Effector memory CD8-positive, alpha-beta T cell (primary cell): ENCODE results near the gene MEX3A.
A peak's percentile ranks its signal among the peaks of the same experiment; 100 is the strongest.
"Not testable (repeated sequence)": the region's sequence is repeated elsewhere in the genome, so short reads cannot be mapped to it uniquely, and the experiment has no call there.

Source experiments
- ATAC-seq: fragments of 150-1000 bp; cut with Tn5 transposase; replicated peaks from 2 replicates; pipeline ENCODE4 v1.10.0; 2021; ENCODE audit warnings: mild to moderate bottlenecking, moderate library complexity
- DNase-seq, 3 experiments: peaks; one replicate each; pipeline ENCODE4 v3.0.0; 2021
- H3K27ac Mint-ChIP-seq, 2 donors: one replicate each; pipeline ENCODE4 v1.8.0; 2022; ENCODE audit warnings: mild to moderate bottlenecking in 2 of 2, mixed read lengths in 2 of 2, moderate library complexity in 2 of 2
- H3K27me3 Mint-ChIP-seq, 2 donors: one replicate each; pipeline ENCODE4 v1.8.0; 2022; ENCODE audit warnings: mixed read lengths in 2 of 2
- H3K36me3 Mint-ChIP-seq: one replicate; pipeline ENCODE4 v1.8.0; 2022; ENCODE audit warnings: mild to moderate bottlenecking, moderate library complexity, mixed read lengths; ENCODE audit not compliant: insufficient read depth
- H3K4me1 Mint-ChIP-seq, 2 donors: one replicate each; pipeline ENCODE4 v1.8.0; 2022; ENCODE audit warnings: low read depth in 2 of 2, mixed read lengths in 2 of 2
- H3K4me3 Mint-ChIP-seq, 2 donors: one replicate each; pipeline ENCODE4 v1.8.0; 2022; ENCODE audit warnings: mild to moderate bottlenecking in 2 of 2, mixed read lengths in 2 of 2, moderate library complexity in 2 of 2
- H3K9me3 Mint-ChIP-seq, 2 donors: one replicate each; pipeline ENCODE4 v1.8.0; 2022; ENCODE audit warnings: mixed read lengths in 2 of 2
- total RNA-seq, 9 experiments: gene quantifications; one replicate each; lab custom pipeline; 2026; lab: John Stamatoyannopoulos, UW

Gene MEX3A
- total RNA-seq, result 0 to 0.96 (median 0.43) reads per million in 9 experiments

GRCh38 chr1:156082309-156083091 lies at the start of gene MEX3A:
Gene MEX3A, minus strand, starts transcription at chr1:156082465. Its CDS starts 467 bp downstream, at chr1:156081998.
- Mint-ChIP-seq H3K9me3 (no peaks in the 10 kb centered on the region), H3K27ac (peak within 1 kb of the TSS in 1 of 2 donors; percentile 33), H3K36me3 (peaks cover 3% of the 10 kb centered on the region), H3K4me3 (peak within 1 kb of the TSS; percentile 80 to 84), H3K27me3 (peaks cover 44 to 50% of the 10 kb centered on the region in 2 donors), H3K4me1 (peaks cover 0 to 4% of the 10 kb centered on the region in 2 donors)
- DNase-seq, result peak; percentile 46 to 63 (median 49)
- peak; percentile 90 for ATAC-seq

GRCh38 chr1:156130578-156130942 lies 48.3 kb upstream of the MEX3A start:
- DNase-seq (no peak), ATAC-seq (no peak)
- peak overlapping the region; percentile 63 to 97 for H3K27ac Mint-ChIP-seq
- H3K36me3 Mint-ChIP-seq, result peaks cover 100% of the 10 kb centered on the region
- no peaks in the 10 kb centered on the region for H3K27me3 Mint-ChIP-seq
- peak overlapping the region in 1 of 2 donors; percentile 46 for H3K4me3 Mint-ChIP-seq
- peaks cover 39 to 40% of the 10 kb centered on the region in 2 donors for H3K4me1 Mint-ChIP-seq
- H3K9me3 Mint-ChIP-seq, result no peaks in the 10 kb centered on the region

- Mint-ChIP-seq H3K27me3 (no peaks in the 10 kb centered on the region), H3K36me3 (peaks cover 100% of the 10 kb centered on the region), H3K27ac (peak overlapping the region; percentile 63 to 97), H3K4me3 (peak overlapping the region; percentile 34 to 46), H3K4me1 (peaks cover 45% of the 10 kb centered on the region in 2 donors), H3K9me3 (no peaks in the 10 kb centered on the region)
- peak; percentile 71 to 82 (median 75) for DNase-seq
- ATAC-seq, result peak; percentile 8
These were observed 47.7 kb upstream of the MEX3A start for GRCh38 chr1:156129687-156130577.

GRCh38 chr1:156128654-156129597 lies 46.7 kb upstream of the MEX3A start:
- peak overlapping the region; percentile 93 to 97 for H3K27ac Mint-ChIP-seq
- H3K36me3 Mint-ChIP-seq, result peaks cover 100% of the 10 kb centered on the region
- DNase-seq, result no peak
- peaks cover 53 to 54% of the 10 kb centered on the region in 2 donors for H3K4me1 Mint-ChIP-seq
- H3K9me3 Mint-ChIP-seq, result no peaks in the 10 kb centered on the region
- no peak for ATAC-seq
- no peaks in the 10 kb centered on the region for H3K27me3 Mint-ChIP-seq
- H3K4me3 Mint-ChIP-seq, result peak overlapping the region; percentile 34 to 46

GRCh38 chr1:156128308-156128653 lies 46.0 kb upstream of the MEX3A start:
- peaks cover 59 to 60% of the 10 kb centered on the region in 2 donors for H3K4me1 Mint-ChIP-seq
- no peak for ATAC-seq
- no peak for DNase-seq
- peaks cover 100% of the 10 kb centered on the region for H3K36me3 Mint-ChIP-seq
- H3K27ac Mint-ChIP-seq, result peak overlapping the region; percentile 93 to 97
- H3K9me3 Mint-ChIP-seq, result no peaks in the 10 kb centered on the region
- H3K4me3 Mint-ChIP-seq, result peak overlapping the region; percentile 21 to 46
- H3K27me3 Mint-ChIP-seq, result no peaks in the 10 kb centered on the region

GRCh38 chr1:156126630-156127534 lies 44.6 kb upstream of the MEX3A start:
- Mint-ChIP-seq H3K4me3 (peak overlapping the region; percentile 21 to 46), H3K4me1 (peaks cover 68% of the 10 kb centered on the region in 2 donors), H3K36me3 (peaks cover 98% of the 10 kb centered on the region), H3K9me3 (no peaks in the 10 kb centered on the region), H3K27ac (peak overlapping the region; percentile 93 to 97), H3K27me3 (no peaks in the 10 kb centered on the region)
- DNase-seq (peak; percentile 65 to 75 (median 72)), ATAC-seq (peak; percentile 69)

- Mint-ChIP-seq H3K4me3 (peak overlapping the region; percentile 21 to 46), H3K27ac (peak overlapping the region; percentile 93 to 97), H3K27me3 (no peaks in the 10 kb centered on the region), H3K36me3 (peaks cover 98% of the 10 kb centered on the region), H3K4me1 (peaks cover 68% of the 10 kb centered on the region in 2 donors), H3K9me3 (no peaks in the 10 kb centered on the region)
- peak; percentile 54 to 68 (median 64) for DNase-seq
- ATAC-seq, result peak; percentile 31
These were observed 43.9 kb upstream of the MEX3A start for GRCh38 chr1:156126043-156126629.

- not testable (repeated sequence) for H3K27me3 Mint-ChIP-seq, DNase-seq, ATAC-seq, H3K9me3 Mint-ChIP-seq
- Mint-ChIP-seq H3K4me1 (peaks cover 68% of the 10 kb centered on the region in 2 donors), H3K36me3 (peaks cover 95% of the 10 kb centered on the region), H3K27ac (peak overlapping the region; percentile 93 to 97), H3K4me3 (peak overlapping the region; percentile 20 to 66)
These were observed 43.3 kb upstream of the MEX3A start for GRCh38 chr1:156125544-156125943.

GRCh38 chr1:156124557-156125483 lies 42.6 kb upstream of the MEX3A start:
- peak; percentile 52 to 62 (median 53) for DNase-seq
- peaks cover 65% of the 10 kb centered on the region in 2 donors for H3K4me1 Mint-ChIP-seq
- H3K4me3 Mint-ChIP-seq, result peak overlapping the region; percentile 50 to 66

GRCh38 chr1:156123356-156124196 lies 41.3 kb upstream of the MEX3A start:
- Mint-ChIP-seq H3K36me3 (peaks cover 94% of the 10 kb centered on the region), H3K27me3 (no peaks in the 10 kb centered on the region), H3K4me3 (peak overlapping the region; percentile 46 to 66), H3K27ac (peak overlapping the region; percentile 93 to 97), H3K4me1 (peaks cover 55 to 57% of the 10 kb centered on the region in 2 donors), H3K9me3 (no peaks in the 10 kb centered on the region)
- DNase-seq (no peak), ATAC-seq (no peak)

More at GRCh38 chr1:156124557-156125483, 42.6 kb upstream of the MEX3A start:
- Mint-ChIP-seq H3K36me3 (peaks cover 94% of the 10 kb centered on the region), H3K9me3 (no peaks in the 10 kb centered on the region), H3K27ac (peak overlapping the region; percentile 93 to 97), H3K27me3 (no peaks in the 10 kb centered on the region)
- peak; percentile 45 for ATAC-seq
